Spleen (tissue), 7 donors: ENCODE results near the gene TTLL5.

Source experiments
- CTCF ChIP-seq, 11 experiments: fragments of 200-600 bp in 7 of 11; fragments of 450-650 bp in 4 of 11; sonication (generic) in 4 of 11; IDR thresholded peaks in 8 of 11; conservative IDR thresholded peaks in 3 of 11; 1 replicate in 7 of 11; 2 replicates in 4 of 11; pipeline versions ENCODE4 v1.4.0 to v1.8.0; 2016 to 2021; ENCODE audit warnings: antibody characterized with exemption in 11 of 11, inconsistent platforms in 4 of 11, mild to moderate bottlenecking in 1 of 11
- POLR2A ChIP-seq, 3 donors: fragments of 450-650 bp; IDR thresholded peaks; one replicate each; pipeline ENCODE4 v1.5.1; 2017; ENCODE audit warnings: antibody characterized with exemption in 3 of 3, mild to moderate bottlenecking in 1 of 3
- POLR2AphosphoS5 ChIP-seq, 3 donors: sonication (generic); formaldehyde crosslinking; IDR thresholded peaks; one replicate each; pipeline ENCODE4 v1.5.1; 2017; ENCODE audit warnings: antibody characterized with exemption in 3 of 3
- donor health status: DM: no; HTN: no; CAD: no; lungs with moderate emphysema.
- donor health status: DM: no; HTN: no; CAD: no.
- donor health status: DM: no; HTN: no; CAD: no.

DNA sequence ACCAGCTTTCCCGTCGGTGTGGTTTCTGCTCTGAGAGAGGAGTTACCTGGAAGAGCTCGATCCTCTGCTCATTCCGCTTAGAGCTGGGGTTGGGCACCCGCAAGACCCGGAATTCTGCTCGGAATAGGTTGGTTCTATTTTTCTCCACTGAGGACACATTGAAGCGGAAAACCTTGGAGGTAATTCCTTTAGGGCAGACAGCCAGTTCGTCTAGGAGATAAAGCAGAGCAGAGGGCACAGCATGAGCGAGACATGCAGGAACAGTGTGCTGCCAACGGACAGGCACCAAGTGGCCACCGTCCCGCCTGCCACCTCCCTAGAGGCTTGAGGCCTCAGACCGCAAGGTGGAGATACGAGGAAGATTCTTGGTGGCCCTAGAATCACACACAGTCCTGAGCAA, 310.5 kb downstream of the TTLL5 start:
- TF ChIP-seq CTCF (IDR thresholded peaks at IDR 0.05 in 8 of 11, conservative IDR thresholded peaks at IDR 0.05 in 3 of 11) (no peak), POLR2AphosphoS5 (IDR thresholded peaks at IDR 0.05) (no peak), POLR2A (IDR thresholded peaks at IDR 0.05) (no peak)
